ENCODE data around the gene ITPRIP. TPM values are rescaled to one million over a fixed set of nuclear protein-coding genes. Genes with fewer than 3 reads are reported as not detected.

Gene ITPRIP
- total RNA-seq, 1 donor from 2014 or later, result 37.0 TPM

DNA sequence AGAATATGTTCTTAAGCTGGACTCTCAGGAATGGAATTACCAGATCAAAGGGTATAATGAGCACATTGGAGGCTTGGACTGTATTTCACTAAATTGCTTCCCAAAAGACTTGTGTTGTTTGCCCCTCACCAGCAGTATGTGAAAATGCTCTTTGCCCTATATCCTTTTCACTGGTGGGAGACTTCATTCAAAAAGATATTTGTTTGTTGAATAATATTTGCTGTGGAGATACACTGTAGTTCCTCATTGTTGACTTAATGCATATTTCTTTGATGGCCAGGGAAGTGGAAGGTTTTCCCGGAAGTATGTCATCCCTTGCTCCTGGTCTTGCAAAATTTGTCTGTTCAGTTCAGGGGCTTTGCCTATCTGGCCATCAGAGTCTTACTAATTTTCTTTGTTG is 49.9 kb downstream of the ITPRIP start:
- no peak for DNase-seq
- no peak overlapping the region for H3K4me3 ChIP-seq
- intact Hi-C loops (cut with DNase I), result no loop called here
- H3K27me3 ChIP-seq (ENCODE audit: low read depth), result no peaks in the 10 kb centered on the region
- no peaks in the 10 kb centered on the region for H3K4me1 ChIP-seq
- H3K9me3 ChIP-seq, result no peaks in the 10 kb centered on the region
- no peak for ATAC-seq
- no peak overlapping the region for H3K27ac ChIP-seq
- TF ChIP-seq, protein P1, sequence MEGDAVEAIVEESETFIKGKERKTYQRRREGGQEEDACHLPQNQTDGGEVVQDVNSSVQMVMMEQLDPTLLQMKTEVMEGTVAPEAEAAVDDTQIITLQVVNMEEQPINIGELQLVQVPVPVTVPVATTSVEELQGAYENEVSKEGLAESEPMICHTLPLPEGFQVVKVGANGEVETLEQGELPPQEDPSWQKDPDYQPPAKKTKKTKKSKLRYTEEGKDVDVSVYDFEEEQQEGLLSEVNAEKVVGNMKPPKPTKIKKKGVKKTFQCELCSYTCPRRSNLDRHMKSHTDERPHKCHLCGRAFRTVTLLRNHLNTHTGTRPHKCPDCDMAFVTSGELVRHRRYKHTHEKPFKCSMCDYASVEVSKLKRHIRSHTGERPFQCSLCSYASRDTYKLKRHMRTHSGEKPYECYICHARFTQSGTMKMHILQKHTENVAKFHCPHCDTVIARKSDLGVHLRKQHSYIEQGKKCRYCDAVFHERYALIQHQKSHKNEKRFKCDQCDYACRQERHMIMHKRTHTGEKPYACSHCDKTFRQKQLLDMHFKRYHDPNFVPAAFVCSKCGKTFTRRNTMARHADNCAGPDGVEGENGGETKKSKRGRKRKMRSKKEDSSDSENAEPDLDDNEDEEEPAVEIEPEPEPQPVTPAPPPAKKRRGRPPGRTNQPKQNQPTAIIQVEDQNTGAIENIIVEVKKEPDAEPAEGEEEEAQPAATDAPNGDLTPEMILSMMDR (IDR thresholded peaks at IDR 0.05), result no peak
- no peaks in the 10 kb centered on the region for H3K36me3 ChIP-seq

DNA sequence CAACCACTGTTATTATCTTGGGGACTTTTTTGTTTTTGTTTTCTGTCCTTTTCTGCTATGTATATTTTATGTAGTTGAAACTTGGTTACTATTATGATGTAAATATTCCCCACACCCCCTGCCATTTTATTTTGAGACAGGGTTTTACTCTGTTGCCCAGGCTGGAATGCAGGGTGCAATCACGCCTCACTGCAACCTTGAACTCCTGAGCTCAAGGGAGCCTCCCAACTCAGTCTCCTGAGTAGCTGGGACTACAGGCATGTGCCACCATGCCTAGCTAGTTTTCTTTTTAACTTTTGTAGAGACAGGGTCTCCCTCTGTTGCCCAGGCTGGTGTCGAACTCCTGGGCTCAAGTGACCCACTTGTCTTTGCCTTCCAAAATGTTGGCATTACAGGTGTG is 51.3 kb downstream of the ITPRIP start:
- intact Hi-C loops (cut with DNase I), result no loop called here
- Histone ChIP-seq H3K4me1 (no peaks in the 10 kb centered on the region), H3K9me3 (no peaks in the 10 kb centered on the region), H3K27ac (no peak overlapping the region), H3K36me3 (no peaks in the 10 kb centered on the region), H3K27me3 (ENCODE audit: low read depth) (no peaks in the 10 kb centered on the region), H3K4me3 (no peak overlapping the region)
- no peak for DNase-seq
- TF ChIP-seq, protein P1 (IDR thresholded peaks at IDR 0.05), result no peak
- no peak for ATAC-seq

DNA sequence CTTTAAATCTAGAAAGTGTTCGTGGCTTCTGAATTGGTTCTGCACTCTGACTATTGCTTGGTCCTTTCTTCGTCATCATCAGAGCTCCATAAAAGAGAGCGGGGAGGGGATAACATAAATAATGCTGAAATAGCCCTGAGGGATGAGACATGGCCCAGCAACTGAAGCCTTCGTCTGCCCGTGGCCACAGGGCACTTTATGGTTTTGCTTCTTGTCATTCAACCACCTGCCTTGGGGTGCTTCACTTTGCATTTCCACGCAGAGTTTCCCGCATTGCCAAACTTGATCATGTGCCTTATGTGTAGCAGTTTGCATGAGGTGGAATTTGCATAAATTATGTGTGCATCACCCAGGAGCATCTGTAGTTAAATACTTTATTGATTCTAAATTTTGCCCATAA is 53.4 kb downstream of the ITPRIP start:
- TF ChIP-seq, protein P1 (IDR thresholded peaks at IDR 0.05), result no peak
- intact Hi-C loops (cut with DNase I), result no loop called here

DNA sequence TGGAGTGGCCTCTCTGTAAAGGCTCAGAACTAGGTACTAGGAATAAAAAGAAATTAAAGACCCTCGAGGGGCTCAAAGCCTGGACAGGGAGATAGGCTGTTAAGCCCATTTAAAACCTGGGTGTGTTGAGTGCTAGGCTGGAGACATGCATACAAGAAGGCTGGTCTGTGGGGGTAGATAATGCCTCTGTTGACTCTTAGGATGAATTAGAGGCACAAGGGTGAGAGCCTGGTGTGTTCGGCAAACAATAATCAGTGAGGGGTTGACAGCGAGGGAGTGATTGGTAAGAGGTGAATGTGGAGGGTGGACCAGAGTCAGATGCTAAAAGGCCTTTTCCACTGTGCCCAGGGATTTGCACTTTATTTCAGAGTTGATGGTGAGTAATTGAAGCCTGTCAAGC is 56.6 kb downstream of the ITPRIP start:
- TF ChIP-seq, protein P1 (IDR thresholded peaks at IDR 0.05), result no peak
- H3K4me3 ChIP-seq, result no peak overlapping the region
- no peaks in the 10 kb centered on the region for H3K4me1 ChIP-seq
- no peak overlapping the region for H3K27ac ChIP-seq
- H3K27me3 ChIP-seq (ENCODE audit: low read depth), result no peaks in the 10 kb centered on the region
- intact Hi-C loops (cut with DNase I), result no loop called here
- ATAC-seq (no peak), DNase-seq (no peak)
- no peaks in the 10 kb centered on the region for H3K9me3 ChIP-seq
- H3K36me3 ChIP-seq, result no peaks in the 10 kb centered on the region

More for the DNA sequence above, 53.4 kb downstream of the ITPRIP start:
- H3K9me3 ChIP-seq, result no peaks in the 10 kb centered on the region
- no peak for DNase-seq
- no peaks in the 10 kb centered on the region for H3K36me3 ChIP-seq
- no peaks in the 10 kb centered on the region for H3K4me1 ChIP-seq
- H3K27ac ChIP-seq, result no peak overlapping the region
- no peaks in the 10 kb centered on the region for H3K27me3 ChIP-seq (ENCODE audit: low read depth)
- H3K4me3 ChIP-seq, result no peak overlapping the region
- ATAC-seq, result no peak

DNA sequence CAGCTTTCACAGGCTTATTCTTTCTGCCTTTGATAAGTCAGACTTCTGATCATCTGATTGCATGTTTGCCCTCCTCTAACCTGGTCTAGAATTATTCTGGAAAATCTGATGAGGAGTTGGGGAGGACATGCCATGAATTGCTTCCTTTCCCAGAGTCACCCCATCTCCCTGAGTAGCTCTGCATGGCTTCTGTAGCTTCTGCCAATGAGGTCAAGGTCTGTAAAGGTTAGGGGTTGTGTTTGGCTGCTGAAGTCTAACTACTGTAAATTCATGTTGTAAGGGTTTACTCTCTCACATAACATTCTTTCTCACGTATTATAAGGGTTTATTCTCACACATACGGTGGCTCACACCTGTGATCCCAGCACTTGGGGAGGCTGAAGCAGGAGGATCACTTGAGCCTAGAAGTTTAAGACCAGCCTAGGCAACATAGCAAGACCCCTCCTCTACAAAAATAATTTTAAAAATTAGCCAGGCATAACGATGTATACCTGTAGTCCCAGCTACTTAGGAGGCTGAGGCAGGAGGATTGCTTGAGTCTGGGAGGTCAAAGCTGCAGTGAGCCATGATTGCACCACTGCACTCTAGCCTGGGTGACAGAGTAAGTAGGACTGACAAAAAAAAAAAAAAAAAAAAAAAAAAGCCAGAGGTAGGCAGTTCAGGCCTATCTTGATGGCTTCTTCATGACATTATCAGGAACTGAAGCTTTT is 58.6 kb downstream of the ITPRIP start:
- intact Hi-C loops (cut with DNase I), result no loop called here
- no peak for ATAC-seq

More for the DNA sequence above, 58.6 kb downstream of the ITPRIP start:
- TF ChIP-seq, protein P1 (IDR thresholded peaks at IDR 0.05), result no peak
- Histone ChIP-seq H3K36me3 (no peaks in the 10 kb centered on the region), H3K27me3 (ENCODE audit: low read depth) (peaks cover 6% of the 10 kb centered on the region), H3K27ac (no peak overlapping the region), H3K9me3 (no peaks in the 10 kb centered on the region), H3K4me3 (no peak overlapping the region), H3K4me1 (no peaks in the 10 kb centered on the region)
- no peak for DNase-seq
